ENCODE results near the gene PRKCSH. TPM values are rescaled to one million over a fixed set of nuclear protein-coding genes. Genes with fewer than 3 reads are reported as not detected.

Gene PRKCSH
- polyA plus RNA-seq, 1 experiment, result 348 TPM

DNA sequence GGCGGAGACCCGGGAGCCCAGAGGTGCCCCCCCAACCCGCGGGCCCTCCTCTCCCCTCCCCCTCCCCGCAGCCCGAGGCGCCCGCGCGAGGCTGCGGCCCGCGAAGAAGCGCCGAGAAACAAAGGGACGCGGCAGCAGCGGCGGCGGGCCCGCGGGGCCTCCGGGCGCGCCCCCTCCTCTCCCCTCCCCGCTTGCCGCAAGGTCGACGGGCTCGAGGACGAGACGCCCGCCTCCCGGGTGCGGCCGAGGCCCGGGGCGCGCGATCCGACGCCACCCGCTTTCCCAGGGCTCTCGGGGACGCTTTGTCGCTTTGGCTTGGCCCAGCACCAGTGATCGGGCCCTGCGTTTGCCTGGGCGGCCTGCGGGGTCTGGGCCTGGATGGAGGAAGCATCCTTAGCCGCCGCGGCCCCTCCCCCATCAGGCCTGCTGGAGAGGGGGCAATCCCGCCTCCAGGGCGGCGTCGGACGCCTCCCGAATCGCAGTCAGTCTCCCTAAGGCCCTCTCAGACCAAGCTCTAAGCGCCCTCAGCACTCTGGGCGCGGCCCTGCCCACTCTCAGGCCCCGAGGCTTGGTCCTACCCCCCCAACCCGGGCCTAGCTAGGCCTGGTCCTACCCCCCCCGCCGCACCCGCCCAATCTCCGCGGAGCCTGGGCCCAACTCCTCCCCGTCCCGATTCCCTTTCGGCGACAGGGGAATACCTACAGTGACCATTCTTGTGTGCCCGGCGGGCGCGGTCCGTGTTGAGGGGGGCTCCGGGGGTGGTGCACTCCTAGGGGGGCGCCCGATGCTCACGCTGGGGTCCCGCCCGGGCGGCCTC lies 44.7 kb downstream of the PRKCSH start:
- no peak overlapping the region for H3K4me3 ChIP-seq (ENCODE audit: low read depth, low read length)
- CTCF ChIA-PET, result interaction anchor here (1.1 to 3.6 kb wide), 3 partner anchors 12 to 190 kb away, joined by 3 to 28 read pairs (median 9); no protein-coding TSS in a partner anchor
- POLR2A ChIA-PET, result no interaction called here
- H3K36me3 ChIP-seq (ENCODE audit: control insufficient read depth, insufficient read depth, low read length), result no peaks in the 10 kb centered on the region; the same call in 1 of the 2 replicates
- TF ChIP-seq, protein P1, sequence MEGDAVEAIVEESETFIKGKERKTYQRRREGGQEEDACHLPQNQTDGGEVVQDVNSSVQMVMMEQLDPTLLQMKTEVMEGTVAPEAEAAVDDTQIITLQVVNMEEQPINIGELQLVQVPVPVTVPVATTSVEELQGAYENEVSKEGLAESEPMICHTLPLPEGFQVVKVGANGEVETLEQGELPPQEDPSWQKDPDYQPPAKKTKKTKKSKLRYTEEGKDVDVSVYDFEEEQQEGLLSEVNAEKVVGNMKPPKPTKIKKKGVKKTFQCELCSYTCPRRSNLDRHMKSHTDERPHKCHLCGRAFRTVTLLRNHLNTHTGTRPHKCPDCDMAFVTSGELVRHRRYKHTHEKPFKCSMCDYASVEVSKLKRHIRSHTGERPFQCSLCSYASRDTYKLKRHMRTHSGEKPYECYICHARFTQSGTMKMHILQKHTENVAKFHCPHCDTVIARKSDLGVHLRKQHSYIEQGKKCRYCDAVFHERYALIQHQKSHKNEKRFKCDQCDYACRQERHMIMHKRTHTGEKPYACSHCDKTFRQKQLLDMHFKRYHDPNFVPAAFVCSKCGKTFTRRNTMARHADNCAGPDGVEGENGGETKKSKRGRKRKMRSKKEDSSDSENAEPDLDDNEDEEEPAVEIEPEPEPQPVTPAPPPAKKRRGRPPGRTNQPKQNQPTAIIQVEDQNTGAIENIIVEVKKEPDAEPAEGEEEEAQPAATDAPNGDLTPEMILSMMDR (IDR thresholded peaks at IDR 0.05; ENCODE audit: insufficient read depth, low read depth, low read length), result no peak
- peaks cover 16% of the 10 kb centered on the region for H3K27me3 ChIP-seq (ENCODE audit: control insufficient read depth, insufficient read depth, low read length)
- DNase-seq (ENCODE audit: low read depth), result no peak

DNA sequence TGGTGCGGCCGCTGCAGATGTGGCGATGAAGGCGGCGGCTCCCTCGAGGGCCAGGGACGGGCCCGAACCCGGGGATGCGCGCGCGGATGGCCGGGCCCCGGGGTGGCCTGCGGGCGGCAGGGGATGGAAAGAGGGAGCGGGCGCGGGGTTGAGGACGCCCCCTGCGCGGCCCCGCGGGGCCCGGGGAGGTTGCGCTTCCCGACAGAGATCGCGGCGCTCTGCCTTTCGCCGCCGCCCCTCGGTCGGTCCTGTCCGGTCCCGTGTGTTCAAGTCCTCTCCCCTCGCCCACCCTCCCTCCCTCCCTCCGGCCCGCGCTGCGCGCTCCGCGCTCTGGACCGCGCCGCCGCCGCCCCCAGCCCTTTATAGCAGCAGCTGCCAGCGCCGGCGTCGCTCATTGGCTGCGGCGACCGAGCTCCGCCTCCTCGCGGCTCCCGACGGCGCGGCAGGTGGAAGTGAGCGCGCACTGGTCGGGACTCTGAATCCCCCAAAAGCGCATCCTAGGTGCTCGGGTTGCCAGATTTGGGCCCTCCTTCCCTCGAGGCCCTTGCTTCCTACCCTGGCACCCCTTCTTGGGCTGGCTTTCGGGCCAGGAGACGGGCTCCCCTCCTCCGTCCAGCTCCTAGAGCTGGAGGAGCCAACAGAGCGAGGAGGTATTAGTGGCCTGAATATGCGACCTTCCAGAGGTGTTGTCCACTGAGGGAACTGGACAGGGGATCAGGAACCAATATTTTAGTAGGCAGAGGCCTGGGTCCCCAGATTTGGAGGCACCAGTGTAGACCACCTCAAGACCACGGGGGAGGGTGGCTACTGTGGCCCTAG lies 45.5 kb downstream of the PRKCSH start, which contains the start of gene ELAVL3:
Gene ELAVL3, minus strand, starts transcription at position 332 of the 819 bp plus-strand sequence. CDS start 438 bp downstream, outside the sequence.
- Histone ChIP-seq H3K36me3 (ENCODE audit: control insufficient read depth, insufficient read depth, low read length) (no peaks in the 10 kb centered on the region; the same call in 1 of the 2 replicates), H3K4me3 (ENCODE audit: low read depth, low read length) (peak within 1 kb of the TSS; percentile 50; the same call in 1 of the 2 replicates), H3K27me3 (ENCODE audit: control insufficient read depth, insufficient read depth, low read length) (peaks cover 16% of the 10 kb centered on the region)
- ChIA-PET POLR2A (no interaction called here), CTCF (interaction anchor here (1.1 to 3.6 kb wide), 5 partner anchors 13 to 194 kb away, joined by 3 to 28 read pairs (median 14); no protein-coding TSS in a partner anchor)
- TF ChIP-seq, protein P1 (IDR thresholded peaks at IDR 0.05; ENCODE audit: insufficient read depth, low read depth, low read length), result no peak
- DNase-seq (ENCODE audit: low read depth), result no peak

DNA sequence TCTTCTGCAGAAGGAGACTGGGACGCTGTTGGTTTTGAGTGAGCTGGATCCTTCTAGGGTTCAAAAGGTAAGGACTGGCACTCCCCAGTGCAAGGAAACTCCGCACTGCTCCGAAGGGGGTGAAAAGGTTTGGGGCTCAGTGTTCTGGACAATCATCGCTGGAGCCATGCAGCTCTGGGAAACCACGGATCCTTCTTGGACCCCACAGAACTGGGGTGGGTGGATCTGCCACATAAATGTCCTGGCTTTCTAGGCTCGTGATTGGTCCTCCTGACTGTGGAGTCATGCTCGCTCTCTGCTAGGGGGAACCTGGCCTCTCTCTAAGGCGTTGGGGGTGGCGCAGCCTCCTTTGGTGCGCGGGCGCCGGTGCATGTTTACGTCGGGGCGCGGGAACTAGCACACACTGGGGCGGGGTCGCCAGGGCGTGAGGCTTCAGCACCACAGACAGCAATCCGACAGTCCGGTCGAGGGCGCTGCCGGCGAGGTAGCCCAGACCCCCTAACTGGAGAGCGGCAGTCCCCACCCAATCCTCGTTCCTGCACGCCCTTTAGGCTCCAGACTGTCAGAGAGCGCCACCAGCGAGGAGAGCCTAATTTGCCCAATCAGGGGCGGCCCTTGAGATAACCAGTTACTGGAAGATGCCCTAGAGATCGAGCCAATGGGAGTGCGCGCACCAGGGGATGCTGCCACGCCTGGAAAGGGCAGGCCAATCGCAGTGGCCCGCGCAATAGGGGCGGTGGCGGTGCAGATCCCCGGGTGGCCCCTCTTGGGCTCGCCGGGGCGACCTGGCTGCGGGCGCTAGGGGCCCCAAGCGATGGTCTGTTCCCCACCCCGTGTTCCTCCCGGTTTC lies 46.3 kb downstream of the PRKCSH start:
- POLR2A ChIA-PET, result no interaction called here
- peak overlapping the region; percentile 50 for H3K4me3 ChIP-seq (ENCODE audit: low read depth, low read length)

DNA sequence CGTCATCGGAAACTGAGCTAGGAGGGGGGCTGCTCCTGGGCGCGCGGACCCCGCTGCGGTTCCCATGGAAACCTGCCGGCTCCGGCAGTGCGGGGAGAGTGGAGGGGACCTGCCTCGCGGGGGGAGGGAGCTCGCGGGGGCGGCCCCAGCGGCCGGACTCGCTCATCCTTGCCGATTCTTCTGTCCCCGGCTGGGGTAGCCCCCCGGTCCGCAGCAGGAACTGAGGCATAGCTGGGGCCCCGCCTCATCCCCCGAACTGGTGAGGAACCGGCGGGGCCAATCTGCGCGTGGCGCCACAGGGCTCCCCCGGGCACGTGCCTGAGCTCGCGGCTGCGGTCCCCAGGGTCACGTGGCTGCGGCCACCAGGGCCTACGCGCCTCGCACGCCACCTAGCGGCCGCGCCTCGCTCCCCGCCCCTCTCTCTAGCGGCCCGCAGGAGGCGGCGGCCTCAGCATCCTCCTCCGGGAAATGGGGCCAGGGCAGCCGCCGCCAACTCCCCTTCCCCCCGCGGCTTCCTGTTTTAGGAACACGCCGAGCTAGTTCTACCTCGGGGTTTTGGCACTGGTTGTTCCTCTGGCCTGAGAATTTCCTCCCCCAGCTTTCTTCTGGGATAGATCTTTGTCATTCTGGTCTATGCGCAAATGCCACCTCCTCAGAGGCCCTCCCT lies 47.1 kb downstream of the PRKCSH start:
- TF ChIP-seq, protein P1 (IDR thresholded peaks at IDR 0.05; ENCODE audit: insufficient read depth, low read depth, low read length), result peak; percentile 74
- Histone ChIP-seq H3K4me3 (ENCODE audit: low read depth, low read length) (peak overlapping the region; percentile 50), H3K27me3 (ENCODE audit: control insufficient read depth, insufficient read depth, low read length) (peaks cover 16% of the 10 kb centered on the region), H3K36me3 (ENCODE audit: control insufficient read depth, insufficient read depth, low read length) (no peaks in the 10 kb centered on the region; the same call in 1 of the 2 replicates)
- CTCF ChIA-PET, result interaction anchor here (0.6 to 3.6 kb wide), 57 partner anchors 9 to 357 kb away, joined by 3 to 28 read pairs (median 5); partner anchors contain the start of genes CCDC159, DOCK6, ECSIT and EPOR
- POLR2A ChIA-PET, result no interaction called here
- DNase-seq (ENCODE audit: low read depth), result no peak

More for the DNA sequence above, 46.3 kb downstream of the PRKCSH start:
- Histone ChIP-seq H3K27me3 (ENCODE audit: control insufficient read depth, insufficient read depth, low read length) (peaks cover 16% of the 10 kb centered on the region), H3K36me3 (ENCODE audit: control insufficient read depth, insufficient read depth, low read length) (no peaks in the 10 kb centered on the region; the same call in 1 of the 2 replicates)
- peak; percentile 22 for DNase-seq (ENCODE audit: low read depth)
- CTCF ChIA-PET, result interaction anchor here (0.6 to 3.6 kb wide), 56 partner anchors 8 to 356 kb away, joined by 3 to 28 read pairs (median 4); partner anchors contain the start of genes CCDC159, DOCK6, ECSIT and EPOR
- TF ChIP-seq, protein P1 (IDR thresholded peaks at IDR 0.05; ENCODE audit: insufficient read depth, low read depth, low read length), result no peak

Measured in BJ (cell line).